Globus pallidus (tissue), 1 donor: ENCODE data around the gene TXNL4A.
"Not testable (repeated sequence)": the region's sequence is repeated elsewhere in the genome, so short reads cannot be mapped to it uniquely, and the experiment has no call there.

ENCODE experiments used
- DNase-seq: peaks from one replicate; pipeline ENCODE4 v3.0.0-alpha.2; 2015; ENCODE audit warnings: low spot score

TXNL4A gene

GRCh38 chr18:79964330-79965118 is 23.8 kb downstream of the TXNL4A start, which contains the start of gene HSBP1L1:
Gene HSBP1L1, plus strand, starts transcription at chr18:79964643. Its CDS starts 93 bp downstream, at chr18:79964736.
- no peak for DNase-seq

GRCh38 chr18:79963658-79964329 is 24.6 kb downstream of the TXNL4A start:
- no peak for DNase-seq

GRCh38 chr18:79962835-79963657 is 25.3 kb downstream of the TXNL4A start:
- DNase-seq: no peak

- DNase-seq: no peak
These were observed 26.1 kb downstream of the TXNL4A start for GRCh38 chr18:79962311-79962710.

GRCh38 chr18:79961527-79962291 is 26.7 kb downstream of the TXNL4A start:
- no peak for DNase-seq

GRCh38 chr18:79960921-79961526 is 27.3 kb downstream of the TXNL4A start:
- no peak for DNase-seq

- DNase-seq: not testable (repeated sequence)
These were observed 28.1 kb downstream of the TXNL4A start for GRCh38 chr18:79960161-79960801.

GRCh38 chr18:79958981-79959380 is 29.4 kb downstream of the TXNL4A start:
- DNase-seq: no peak

GRCh38 chr18:79956276-79956675 is 32.1 kb downstream of the TXNL4A start:
- DNase-seq: no peak

- DNase-seq: no peak
These were observed 32.9 kb downstream of the TXNL4A start for GRCh38 chr18:79955302-79956075.

- no peak for DNase-seq
These were observed 33.6 kb downstream of the TXNL4A start for GRCh38 chr18:79954791-79955190.

- DNase-seq: no peak
These were observed 34.3 kb downstream of the TXNL4A start for GRCh38 chr18:79953971-79954651.

- DNase-seq: no peak
These were observed 35.3 kb downstream of the TXNL4A start for GRCh38 chr18:79952996-79953559.

GRCh38 chr18:79952456-79952995 is 35.8 kb downstream of the TXNL4A start:
- no peak for DNase-seq

GRCh38 chr18:79951545-79952455 is 36.6 kb downstream of the TXNL4A start, which contains the start of gene SLC66A2:
Gene SLC66A2, minus strand, starts transcription at chr18:79951653. Its CDS starts 727 bp downstream, at chr18:79950926.
- DNase-seq: peak; percentile 86

- no peak for DNase-seq
These were observed 37.6 kb downstream of the TXNL4A start for GRCh38 chr18:79950515-79951341.
